IMR-90 (cell line): Measurements from ENCODE around the gene RAB30. TPM values are rescaled to one million over a fixed set of nuclear protein-coding genes. Genes with fewer than 3 reads are reported as not detected.

Source experiments
- ATAC-seq: fragments of 200-7000 bp; cut with Tn5 transposase; 2 replicates; pipeline ENCODE4 v1.9.1; 2020; ENCODE audit warnings: low read depth, mild to moderate bottlenecking, moderate library complexity
- BruUV-seq: library from RNA; stranded (reverse); fragments of 400-500 nt; replicated peaks from 2 replicates; lab custom pipeline; 2021; lab: Mats Ljungman, UMichigan
- CTCF ChIA-PET: fragments of 300-600 bp; formaldehyde crosslinking; extraction: SDS; loops from one replicate; lab custom pipeline; 2021; ENCODE audit warnings: antibody characterized with exemption; lab: Yijun Ruan, JAX
- POLR2A ChIA-PET: fragments of 300-600 bp; sonication (Branson Sonifier 250); formaldehyde crosslinking; loops from one replicate; lab custom pipeline; 2022; ENCODE audit warnings: antibody characterized with exemption; ENCODE audit not compliant: unreplicated experiment; lab: Charles Lee
- DNase-seq: peaks from one replicate; pipeline ENCODE4 v3.0.0; 2013
- H2AFZ ChIP-seq: replicated peaks from 2 replicates; pipeline ENCODE3; 2013; ENCODE audit warnings: low read length, mild to moderate bottlenecking; ENCODE audit not compliant: poor library complexity
- H2AK5ac ChIP-seq: 2 replicates; pipeline ENCODE4 v1.6.1; 2013; ENCODE audit warnings: low read depth, low read length, inconsistent platforms
- H2AK9ac ChIP-seq: replicated peaks from 2 replicates; pipeline ENCODE3; 2013; ENCODE audit warnings: mild to moderate bottlenecking, low read depth, low read length, moderate library complexity; ENCODE audit not compliant: poor library complexity
- H2BK120ac ChIP-seq: 2 replicates; pipeline ENCODE4 v1.6.1; 2013; ENCODE audit warnings: low read depth, low read length, inconsistent platforms
- H2BK15ac ChIP-seq: 3 replicates; pipeline ENCODE4 v1.6.1; 2013; ENCODE audit warnings: low read depth, low read length, inconsistent platforms
- H2BK20ac ChIP-seq: 2 replicates; pipeline ENCODE4 v1.6.1; 2013; ENCODE audit warnings: low read depth, mild to moderate bottlenecking, inconsistent platforms, low read length, moderate library complexity
- H2BK5ac ChIP-seq: 2 replicates; pipeline ENCODE4 v1.6.1; 2013; ENCODE audit warnings: mild to moderate bottlenecking, low read depth, low read length, inconsistent platforms; ENCODE audit not compliant: poor library complexity, severe bottlenecking
- H3K14ac ChIP-seq: replicated peaks from 2 replicates; pipeline ENCODE4 v1.6.1; 2013; ENCODE audit warnings: low read depth, low read length, inconsistent platforms
- H3K18ac ChIP-seq: 2 replicates; pipeline ENCODE4 v1.6.1; 2013; ENCODE audit warnings: low read depth, low read length, control low read depth
- H3K23ac ChIP-seq: 2 replicates; pipeline ENCODE4 v1.6.1; 2013; ENCODE audit warnings: low read depth, low read length, inconsistent platforms
- H3K27ac ChIP-seq: 2 replicates; pipeline ENCODE4 v1.5.1; 2013; ENCODE audit warnings: mild to moderate bottlenecking, control low read depth, low read length; ENCODE audit not compliant: insufficient read depth
- H3K27me3 ChIP-seq: 2 replicates; pipeline ENCODE4 v1.6.1; 2013; ENCODE audit warnings: low read length; ENCODE audit not compliant: control insufficient read depth, insufficient read depth
- H3K36me3 ChIP-seq: 2 replicates; pipeline ENCODE4 v1.6.1; 2013; ENCODE audit warnings: low read length, mixed read lengths; ENCODE audit not compliant: control insufficient read depth, insufficient read depth
- H3K4ac ChIP-seq: 2 replicates; pipeline ENCODE4 v1.6.1; 2013; ENCODE audit warnings: low read depth, low read length, inconsistent platforms
- H3K4me1 ChIP-seq: 2 replicates; pipeline ENCODE4 v1.6.1; 2013; ENCODE audit warnings: low read length, mixed read lengths; ENCODE audit not compliant: control insufficient read depth, insufficient read depth
- H3K4me2 ChIP-seq: 2 replicates; pipeline ENCODE4 v1.6.1; 2013; ENCODE audit warnings: low read depth, mild to moderate bottlenecking, control low read depth, low read length, moderate library complexity
- H3K4me3 ChIP-seq: 2 replicates; pipeline ENCODE4 v1.5.1; 2013; ENCODE audit warnings: low read depth, mild to moderate bottlenecking, control low read depth, low read length, moderate library complexity; ENCODE audit not compliant: insufficient read depth
- H3K56ac ChIP-seq: 2 replicates; pipeline ENCODE4 v1.6.1; 2013; ENCODE audit warnings: low read length, inconsistent platforms; ENCODE audit not compliant: insufficient read depth; ENCODE audit errors: extremely low read depth
- H3K79me1 ChIP-seq, 2 experiments: 2 replicates each; pipeline ENCODE4 v1.6.1; 2013; ENCODE audit warnings: low read length in 2 of 2, inconsistent platforms in 1 of 2, low read depth in 1 of 2
- H3K9ac ChIP-seq: 2 replicates; pipeline ENCODE4 v1.6.1; 2013; ENCODE audit warnings: low read depth, low read length, control low read depth
- H3K9me1 ChIP-seq: 2 replicates; pipeline ENCODE4 v1.6.1; 2013; ENCODE audit warnings: low read length, inconsistent platforms; ENCODE audit not compliant: insufficient read depth
- H3K9me3 ChIP-seq: 2 replicates; pipeline ENCODE4 v1.6.1; 2013; ENCODE audit warnings: low read length; ENCODE audit not compliant: control insufficient read depth, insufficient read depth
- H4K20me1 ChIP-seq: 2 replicates; pipeline ENCODE4 v1.6.1; 2013; ENCODE audit warnings: low read length, inconsistent platforms; ENCODE audit not compliant: insufficient read depth
- H4K5ac ChIP-seq: 2 replicates; pipeline ENCODE4 v1.6.1; 2013; ENCODE audit warnings: mild to moderate bottlenecking, low read depth, low read length, control low read depth
- H4K8ac ChIP-seq, 2 experiments: 2 replicates each; pipeline ENCODE4 v1.6.1; 2013; ENCODE audit warnings: low read depth in 2 of 2, low read length in 2 of 2, control low read depth in 1 of 2, inconsistent platforms in 1 of 2
- H4K91ac ChIP-seq: 2 replicates; pipeline ENCODE4 v1.6.1; 2013; ENCODE audit warnings: low read depth, low read length, inconsistent platforms; ENCODE audit not compliant: insufficient read depth
- BHLHE40 ChIP-seq: fragments of 150-350 bp; IDR thresholded peaks from 2 replicates; pipeline ENCODE4 v1.6.1; 2016; ENCODE audit warnings: mild to moderate bottlenecking, low read depth, low read length
- CEBPB ChIP-seq: IDR thresholded peaks from 2 replicates; pipeline ENCODE4 v1.6.1; 2012; ENCODE audit warnings: low read depth, low read length, improper control_type of control experiment
- CHD1 ChIP-seq: IDR thresholded peaks from 2 replicates; pipeline ENCODE4 v1.6.1; 2012; ENCODE audit warnings: low read depth, low read length, improper control_type of control experiment
- FOS ChIP-seq: fragments of 150-350 bp; IDR thresholded peaks from 2 replicates; pipeline ENCODE4 v1.6.1; 2016; ENCODE audit warnings: low read depth, low read length
- MAFK ChIP-seq: IDR thresholded peaks from 2 replicates; pipeline ENCODE4 v1.6.1; 2012; ENCODE audit warnings: low read depth, low read length, improper control_type of control experiment
- MAZ ChIP-seq: IDR thresholded peaks from 2 replicates; pipeline ENCODE4 v1.6.1; 2012; ENCODE audit warnings: low read depth, mild to moderate bottlenecking, low read length, improper control_type of control experiment, moderate library complexity, borderline replicate concordance
- MXI1 ChIP-seq: IDR thresholded peaks from 2 replicates; pipeline ENCODE4 v1.6.1; 2012; ENCODE audit warnings: low read depth, mild to moderate bottlenecking, low read length, moderate library complexity, borderline replicate concordance
- NFE2L2 ChIP-seq: fragments of 150-350 bp; IDR thresholded peaks from 2 replicates; pipeline ENCODE4 v1.6.1; 2016; ENCODE audit warnings: low read depth, mild to moderate bottlenecking, low read length
- POLR2A ChIP-seq: IDR thresholded peaks from 2 replicates; pipeline ENCODE4 v1.6.1; 2012; ENCODE audit warnings: mild to moderate bottlenecking, low read depth, low read length
- RAD21 ChIP-seq: IDR thresholded peaks from 2 replicates; pipeline ENCODE4 v1.6.1; 2012; ENCODE audit warnings: low read length, improper control_type of control experiment
- RCOR1 ChIP-seq: IDR thresholded peaks from 2 replicates; pipeline ENCODE4 v1.6.1; 2012; ENCODE audit warnings: mild to moderate bottlenecking, low read length, improper control_type of control experiment; ENCODE audit not compliant: insufficient replicate concordance
- RFX5 ChIP-seq: IDR thresholded peaks from 2 replicates; pipeline ENCODE4 v1.8.0; 2012; ENCODE audit warnings: low read depth, mild to moderate bottlenecking, low read length, moderate library complexity
- SMC3 ChIP-seq: fragments of 150-350 bp; IDR thresholded peaks from 2 replicates; pipeline ENCODE4 v1.6.1; 2016; ENCODE audit warnings: low read depth, mild to moderate bottlenecking, antibody characterized with exemption, low read length, moderate library complexity
- WGBS, 2 experiments: methylation state at CpG; one replicate each; pipeline versions ENCODE4 v1.1.5 to v1.1.7; 2013; ENCODE audit warnings: missing lambda C conversion rate in 2 of 2; ENCODE audit not compliant: insufficient read length in 1 of 2; ENCODE audit errors: extremely low coverage in 2 of 2; 5-methylcytosine and 5-hydroxymethylcytosine counted together
- dilution Hi-C: fragments of 300-500 bp; cut with HindIII; formaldehyde crosslinking; loops from one replicate; pipeline ENCODE4 v1.14.3; 2018; ENCODE audit warnings: low sequenced_read_pairs; ENCODE audit not compliant: unreplicated experiment
- in situ Hi-C: fragments of 300-500 bp; cut with MboI; formaldehyde crosslinking; loops from 3 replicates; pipeline ENCODE4 v1.14.3; 2019; ENCODE audit warnings: low sequenced_read_pairs, inconsistent platforms, mixed read lengths
- intact Hi-C: fragments of 100-400 bp; cut with micrococcal nuclease; formaldehyde crosslinking; loops from 2 replicates; pipeline ENCODE4 v1.10.0; 2022
- polyA plus RNA-seq, 3 experiments: library from polyadenylated mRNA; depleted of rRNA; stranded (reverse); fragments of >200 nt; gene quantifications; 2 replicates each; pipeline ENCODE4 v1.2.3, GENCODE V29; 2012; ENCODE audit warnings: low replicate concordance in 1 of 3
- total RNA-seq: library from RNA; depleted of rRNA; stranded (reverse); fragments of >200 nt; gene quantifications from 2 replicates; pipeline ENCODE4 v1.2.3, GENCODE V29; 2012
- TF ChIP-seq, protein P1 (sequence below): conservative IDR thresholded peaks from 2 replicates; pipeline ENCODE4 v1.5.1; 2012; ENCODE audit warnings: mild to moderate bottlenecking, low read depth, low read length, improper control_type of control experiment
- TF ChIP-seq, protein P2 (sequence below): fragments of 150-350 bp; IDR thresholded peaks from 2 replicates; pipeline ENCODE4 v1.6.1; 2016; ENCODE audit warnings: low read depth, mild to moderate bottlenecking, low read length, moderate library complexity, borderline replicate concordance
- TF ChIP-seq, protein P3 (sequence below): fragments of 150-350 bp; IDR thresholded peaks from 2 replicates; pipeline ENCODE4 v1.6.1; 2017; ENCODE audit warnings: mild to moderate bottlenecking, antibody characterized with exemption, low read length, low read depth

RAB30 gene
- total and polyA plus RNA-seq, 2 of the 4 experiments (the other 2 are of a cell fraction): 7.2 to 25.6 TPM

GRCh38 chr11:82924522-82925224, 147.0 kb downstream of the RAB30 start:
- Histone ChIP-seq H2BK15ac (no peak overlapping the region), H4K8ac (no peak overlapping the region), H3K4ac (no peak overlapping the region), H3K23ac (no peak overlapping the region), H3K4me3 (no peak overlapping the region), H2BK120ac (no peak overlapping the region), H3K9ac (no peak overlapping the region), H3K14ac (no peak overlapping the region), H3K18ac (no peak overlapping the region), H3K4me1 (no peaks in the 10 kb centered on the region), H4K91ac (no peak overlapping the region), H2AFZ (no peak overlapping the region), H2BK5ac (no peak overlapping the region), H3K27me3 (no peaks in the 10 kb centered on the region), H3K4me2 (no peak overlapping the region), H3K36me3 (no peaks in the 10 kb centered on the region), H3K79me1 (no peaks in the 10 kb centered on the region; a peak in 1 of 4 replicates), H2AK5ac (no peak overlapping the region), H4K5ac (no peak overlapping the region), H2BK20ac (no peak overlapping the region), H2AK9ac (no peak overlapping the region), H3K9me3 (no peaks in the 10 kb centered on the region), H4K20me1 (no peaks in the 10 kb centered on the region), H3K9me1 (0 out of 2 replicates have a peak, but pooled peaks cover 3% of the 10 kb centered on the region), H3K27ac (no peak overlapping the region), H3K56ac (no peak overlapping the region)
- dilution Hi-C loops: no loop called here
- DNase-seq (no peak), ATAC-seq (no peak)
- no peak for TF ChIP-seq SMC3
- TF ChIP-seq MAZ: no peak
- TF ChIP-seq RFX5: no peak
- no peak for TF ChIP-seq CHD1
- TF ChIP-seq CEBPB: no peak
- TF ChIP-seq POLR2A: no peak
- no peak for TF ChIP-seq MAFK
- no peak for TF ChIP-seq RCOR1
- no peak for TF ChIP-seq RAD21
- TF ChIP-seq, protein P1, sequence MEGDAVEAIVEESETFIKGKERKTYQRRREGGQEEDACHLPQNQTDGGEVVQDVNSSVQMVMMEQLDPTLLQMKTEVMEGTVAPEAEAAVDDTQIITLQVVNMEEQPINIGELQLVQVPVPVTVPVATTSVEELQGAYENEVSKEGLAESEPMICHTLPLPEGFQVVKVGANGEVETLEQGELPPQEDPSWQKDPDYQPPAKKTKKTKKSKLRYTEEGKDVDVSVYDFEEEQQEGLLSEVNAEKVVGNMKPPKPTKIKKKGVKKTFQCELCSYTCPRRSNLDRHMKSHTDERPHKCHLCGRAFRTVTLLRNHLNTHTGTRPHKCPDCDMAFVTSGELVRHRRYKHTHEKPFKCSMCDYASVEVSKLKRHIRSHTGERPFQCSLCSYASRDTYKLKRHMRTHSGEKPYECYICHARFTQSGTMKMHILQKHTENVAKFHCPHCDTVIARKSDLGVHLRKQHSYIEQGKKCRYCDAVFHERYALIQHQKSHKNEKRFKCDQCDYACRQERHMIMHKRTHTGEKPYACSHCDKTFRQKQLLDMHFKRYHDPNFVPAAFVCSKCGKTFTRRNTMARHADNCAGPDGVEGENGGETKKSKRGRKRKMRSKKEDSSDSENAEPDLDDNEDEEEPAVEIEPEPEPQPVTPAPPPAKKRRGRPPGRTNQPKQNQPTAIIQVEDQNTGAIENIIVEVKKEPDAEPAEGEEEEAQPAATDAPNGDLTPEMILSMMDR: no peak
- TF ChIP-seq FOS: no peak
- TF ChIP-seq, protein P2, sequence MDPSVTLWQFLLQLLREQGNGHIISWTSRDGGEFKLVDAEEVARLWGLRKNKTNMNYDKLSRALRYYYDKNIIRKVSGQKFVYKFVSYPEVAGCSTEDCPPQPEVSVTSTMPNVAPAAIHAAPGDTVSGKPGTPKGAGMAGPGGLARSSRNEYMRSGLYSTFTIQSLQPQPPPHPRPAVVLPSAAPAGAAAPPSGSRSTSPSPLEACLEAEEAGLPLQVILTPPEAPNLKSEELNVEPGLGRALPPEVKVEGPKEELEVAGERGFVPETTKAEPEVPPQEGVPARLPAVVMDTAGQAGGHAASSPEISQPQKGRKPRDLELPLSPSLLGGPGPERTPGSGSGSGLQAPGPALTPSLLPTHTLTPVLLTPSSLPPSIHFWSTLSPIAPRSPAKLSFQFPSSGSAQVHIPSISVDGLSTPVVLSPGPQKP: no peak
- no peak for TF ChIP-seq NFE2L2
- TF ChIP-seq BHLHE40: no peak
- TF ChIP-seq, protein P3, sequence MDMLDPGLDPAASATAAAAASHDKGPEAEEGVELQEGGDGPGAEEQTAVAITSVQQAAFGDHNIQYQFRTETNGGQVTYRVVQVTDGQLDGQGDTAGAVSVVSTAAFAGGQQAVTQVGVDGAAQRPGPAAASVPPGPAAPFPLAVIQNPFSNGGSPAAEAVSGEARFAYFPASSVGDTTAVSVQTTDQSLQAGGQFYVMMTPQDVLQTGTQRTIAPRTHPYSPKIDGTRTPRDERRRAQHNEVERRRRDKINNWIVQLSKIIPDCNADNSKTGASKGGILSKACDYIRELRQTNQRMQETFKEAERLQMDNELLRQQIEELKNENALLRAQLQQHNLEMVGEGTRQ: no peak
- TF ChIP-seq MXI1: no peak
- intact Hi-C loops: no loop called here
- in situ Hi-C loops: loop anchor here (25.0 kb wide), 1 partner anchor 888 kb away; no protein-coding TSS in a partner anchor
- CTCF ChIA-PET: no interaction called here
- POLR2A ChIA-PET: interaction anchor here (0.6 kb wide), 1 partner anchor 77 kb away, joined by 3 read pairs; no protein-coding TSS in a partner anchor
- no CpG with 5 or more reads among the region's 5 CpGs for WGBS, 2 experiments
- no TSS peak for BruUV-seq
